ENCODE results near the gene SLC10A3. TPM values are rescaled to one million over a fixed set of nuclear protein-coding genes. Genes with fewer than 3 reads are reported as not detected.

SLC10A3 gene
- total and polyA plus RNA-seq, 2 of the 13 experiments (the other 11 are each of a cell fraction or from before 2014, with no cell fraction given): 10.1 to 11.5 TPM

DNA sequence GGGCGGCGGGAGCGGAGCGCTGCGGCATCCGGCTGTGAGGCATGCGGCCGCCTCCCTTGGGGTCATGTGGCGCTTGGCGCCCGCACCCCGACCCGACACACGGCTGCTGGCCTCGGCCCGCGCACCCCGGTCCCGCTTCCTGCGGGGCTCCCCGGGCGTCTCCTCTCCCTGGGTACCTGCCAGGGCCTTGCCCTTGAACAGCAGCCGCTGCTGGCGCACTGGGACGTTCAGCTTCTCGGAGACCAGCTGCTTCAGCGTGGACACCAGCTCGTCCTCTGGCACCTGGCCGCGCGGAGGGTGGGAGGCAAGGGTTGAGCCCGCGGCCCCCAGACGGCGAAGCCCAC is 4.4 kb downstream of the SLC10A3 start (continued):
- TF ChIP-seq, protein P1, sequence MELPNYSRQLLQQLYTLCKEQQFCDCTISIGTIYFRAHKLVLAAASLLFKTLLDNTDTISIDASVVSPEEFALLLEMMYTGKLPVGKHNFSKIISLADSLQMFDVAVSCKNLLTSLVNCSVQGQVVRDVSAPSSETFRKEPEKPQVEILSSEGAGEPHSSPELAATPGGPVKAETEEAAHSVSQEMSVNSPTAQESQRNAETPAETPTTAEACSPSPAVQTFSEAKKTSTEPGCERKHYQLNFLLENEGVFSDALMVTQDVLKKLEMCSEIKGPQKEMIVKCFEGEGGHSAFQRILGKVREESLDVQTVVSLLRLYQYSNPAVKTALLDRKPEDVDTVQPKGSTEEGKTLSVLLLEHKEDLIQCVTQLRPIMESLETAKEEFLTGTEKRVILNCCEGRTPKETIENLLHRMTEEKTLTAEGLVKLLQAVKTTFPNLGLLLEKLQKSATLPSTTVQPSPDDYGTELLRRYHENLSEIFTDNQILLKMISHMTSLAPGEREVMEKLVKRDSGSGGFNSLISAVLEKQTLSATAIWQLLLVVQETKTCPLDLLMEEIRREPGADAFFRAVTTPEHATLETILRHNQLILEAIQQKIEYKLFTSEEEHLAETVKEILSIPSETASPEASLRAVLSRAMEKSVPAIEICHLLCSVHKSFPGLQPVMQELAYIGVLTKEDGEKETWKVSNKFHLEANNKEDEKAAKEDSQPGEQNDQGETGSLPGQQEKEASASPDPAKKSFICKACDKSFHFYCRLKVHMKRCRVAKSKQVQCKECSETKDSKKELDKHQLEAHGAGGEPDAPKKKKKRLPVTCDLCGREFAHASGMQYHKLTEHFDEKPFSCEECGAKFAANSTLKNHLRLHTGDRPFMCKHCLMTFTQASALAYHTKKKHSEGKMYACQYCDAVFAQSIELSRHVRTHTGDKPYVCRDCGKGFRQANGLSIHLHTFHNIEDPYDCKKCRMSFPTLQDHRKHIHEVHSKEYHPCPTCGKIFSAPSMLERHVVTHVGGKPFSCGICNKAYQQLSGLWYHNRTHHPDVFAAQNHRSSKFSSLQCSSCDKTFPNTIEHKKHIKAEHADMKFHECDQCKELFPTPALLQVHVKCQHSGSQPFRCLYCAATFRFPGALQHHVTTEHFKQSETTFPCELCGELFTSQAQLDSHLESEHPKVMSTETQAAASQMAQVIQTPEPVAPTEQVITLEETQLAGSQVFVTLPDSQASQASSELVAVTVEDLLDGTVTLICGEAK (IDR thresholded peaks at IDR 0.05): no peak
- TF ChIP-seq, protein P1 (CRISPR knock-in tag; IDR thresholded peaks at IDR 0.05): no peak
- no peak for TF ChIP-seq POLR2AphosphoS5 (IDR thresholded peaks at IDR 0.05; ENCODE audit: low read depth, low read length)
- no peak for TF ChIP-seq MEIS1 (CRISPR knock-in tag; IDR thresholded peaks at IDR 0.05; ENCODE audit: borderline replicate concordance)
- TF ChIP-seq ZNF777 (CRISPR knock-in tag; IDR thresholded peaks at IDR 0.05): no peak
- TF ChIP-seq, protein P2, sequence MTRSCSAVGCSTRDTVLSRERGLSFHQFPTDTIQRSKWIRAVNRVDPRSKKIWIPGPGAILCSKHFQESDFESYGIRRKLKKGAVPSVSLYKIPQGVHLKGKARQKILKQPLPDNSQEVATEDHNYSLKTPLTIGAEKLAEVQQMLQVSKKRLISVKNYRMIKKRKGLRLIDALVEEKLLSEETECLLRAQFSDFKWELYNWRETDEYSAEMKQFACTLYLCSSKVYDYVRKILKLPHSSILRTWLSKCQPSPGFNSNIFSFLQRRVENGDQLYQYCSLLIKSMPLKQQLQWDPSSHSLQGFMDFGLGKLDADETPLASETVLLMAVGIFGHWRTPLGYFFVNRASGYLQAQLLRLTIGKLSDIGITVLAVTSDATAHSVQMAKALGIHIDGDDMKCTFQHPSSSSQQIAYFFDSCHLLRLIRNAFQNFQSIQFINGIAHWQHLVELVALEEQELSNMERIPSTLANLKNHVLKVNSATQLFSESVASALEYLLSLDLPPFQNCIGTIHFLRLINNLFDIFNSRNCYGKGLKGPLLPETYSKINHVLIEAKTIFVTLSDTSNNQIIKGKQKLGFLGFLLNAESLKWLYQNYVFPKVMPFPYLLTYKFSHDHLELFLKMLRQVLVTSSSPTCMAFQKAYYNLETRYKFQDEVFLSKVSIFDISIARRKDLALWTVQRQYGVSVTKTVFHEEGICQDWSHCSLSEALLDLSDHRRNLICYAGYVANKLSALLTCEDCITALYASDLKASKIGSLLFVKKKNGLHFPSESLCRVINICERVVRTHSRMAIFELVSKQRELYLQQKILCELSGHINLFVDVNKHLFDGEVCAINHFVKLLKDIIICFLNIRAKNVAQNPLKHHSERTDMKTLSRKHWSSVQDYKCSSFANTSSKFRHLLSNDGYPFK (CRISPR knock-in tag; IDR thresholded peaks at IDR 0.05; ENCODE audit: borderline replicate concordance): no peak
- TF ChIP-seq ZBTB21 (CRISPR knock-in tag; IDR thresholded peaks at IDR 0.05): no peak
- TF ChIP-seq ZNF562 (CRISPR knock-in tag; IDR thresholded peaks at IDR 0.05; ENCODE audit: borderline replicate concordance): no peak
- no peak for TF ChIP-seq ZNF883 (CRISPR knock-in tag; IDR thresholded peaks at IDR 0.05; ENCODE audit: not compliant biosample characterization)
- no peak for TF ChIP-seq AKAP8 (CRISPR knock-in tag; IDR thresholded peaks at IDR 0.05)
- no peak for TF ChIP-seq MAFF (IDR thresholded peaks at IDR 0.05; ENCODE audit: low read depth, low read length)
- TF ChIP-seq, protein P3, sequence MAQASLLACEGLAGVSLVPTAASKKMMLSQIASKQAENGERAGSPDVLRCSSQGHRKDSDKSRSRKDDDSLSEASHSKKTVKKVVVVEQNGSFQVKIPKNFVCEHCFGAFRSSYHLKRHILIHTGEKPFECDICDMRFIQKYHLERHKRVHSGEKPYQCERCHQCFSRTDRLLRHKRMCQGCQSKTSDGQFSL (CRISPR knock-in tag; IDR thresholded peaks at IDR 0.05): 0 out of 2 replicates have a peak, but pooled peaks have one; percentile 65
- no peak for TF ChIP-seq JARID2 (CRISPR knock-in tag; IDR thresholded peaks at IDR 0.05; ENCODE audit: insufficient replicate concordance)
- TF ChIP-seq ATM (IDR thresholded peaks at IDR 0.05; ENCODE audit: borderline replicate concordance): no peak
- no peak for TF ChIP-seq ZFYVE20 (CRISPR knock-in tag; IDR thresholded peaks at IDR 0.05; ENCODE audit: borderline replicate concordance, low read depth)
- TF ChIP-seq RELA (CRISPR knock-in tag; IDR thresholded peaks at IDR 0.05): no peak
- no peak for TF ChIP-seq TAF1 (CRISPR knock-in tag; IDR thresholded peaks at IDR 0.05)
- TF ChIP-seq GABPB1 (CRISPR knock-in tag; IDR thresholded peaks at IDR 0.05): peak; percentile 42; the same call in 1 of the 2 replicates
- TF ChIP-seq, protein P4, sequence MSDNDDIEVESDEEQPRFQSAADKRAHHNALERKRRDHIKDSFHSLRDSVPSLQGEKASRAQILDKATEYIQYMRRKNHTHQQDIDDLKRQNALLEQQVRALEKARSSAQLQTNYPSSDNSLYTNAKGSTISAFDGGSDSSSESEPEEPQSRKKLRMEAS (IDR thresholded peaks at IDR 0.05): peak; percentile 49
- TF ChIP-seq PAX8 (CRISPR knock-in tag; IDR thresholded peaks at IDR 0.05; ENCODE audit: borderline replicate concordance): no peak

Measured in HepG2 (cell line).